ENCODE results near the gene SPDYE1. TPM values are rescaled to one million over a fixed set of nuclear protein-coding genes. Genes with fewer than 3 reads are reported as not detected.
"Not testable (repeated sequence)": the region's sequence is repeated elsewhere in the genome, so short reads cannot be mapped to it uniquely, and the experiment has no call there.

SPDYE1 gene
- under 1 TPM in 1 of 2 donors, not detected in 1; 0.17 TPM for total RNA-seq

GRCh38 chr7:43997532-43997931 lies at the start of gene SPDYE1:
Gene SPDYE1 (plus strand): TSS chr7:43997897. CDS start chr7:43999950, 2,053 bp downstream.
- DNase-seq (ENCODE audit: low spot score); H3K9me3 ChIP-seq; intact Hi-C loops (cut with DNase I); H3K36me3 ChIP-seq; H3K27me3 ChIP-seq (replicated peaks; ENCODE audit: insufficient read depth); H3K27ac ChIP-seq; H3K4me1 ChIP-seq (replicated peaks); H3K4me3 ChIP-seq: not testable (repeated sequence)
- WGBS = 94% methylated on average over 3 of the region's 3 CpGs

GRCh38 chr7:43952028-43952427 lies 45.7 kb upstream of the SPDYE1 start:
- Histone ChIP-seq H3K27ac (no peak overlapping the region), H3K9me3 (no peaks in the 10 kb centered on the region), H3K36me3 (no peaks in the 10 kb centered on the region), H3K27me3 (replicated peaks; ENCODE audit: insufficient read depth) (no peaks in the 10 kb centered on the region), H3K4me1 (replicated peaks) (no peaks in the 10 kb centered on the region), H3K4me3 (no peak overlapping the region)
- TF ChIP-seq CTCF (IDR thresholded peaks at IDR 0.05) (no peak), POLR2A (IDR thresholded peaks at IDR 0.05) (no peak), POLR2AphosphoS5 (IDR thresholded peaks at IDR 0.05) (no peak)
- DNase-seq (ENCODE audit: low spot score) = no peak
- 46% methylated on average over 3 of the region's 3 CpGs for WGBS
- intact Hi-C loops (cut with DNase I) = no loop called here

GRCh38 chr7:43953071-43953470 lies 44.6 kb upstream of the SPDYE1 start:
- no peaks in the 10 kb centered on the region for H3K27me3 ChIP-seq (replicated peaks; ENCODE audit: insufficient read depth)
- 98% methylated on average over 5 of the region's 5 CpGs for WGBS
- no peaks in the 10 kb centered on the region for H3K36me3 ChIP-seq
- TF ChIP-seq POLR2AphosphoS5 (IDR thresholded peaks at IDR 0.05) (no peak), POLR2A (IDR thresholded peaks at IDR 0.05) (no peak), CTCF (IDR thresholded peaks at IDR 0.05) (no peak)
- no peaks in the 10 kb centered on the region for H3K9me3 ChIP-seq
- intact Hi-C loops (cut with DNase I) = no loop called here
- H3K4me3 ChIP-seq = no peak overlapping the region
- no peak overlapping the region for H3K27ac ChIP-seq
- H3K4me1 ChIP-seq (replicated peaks) = no peaks in the 10 kb centered on the region
- no peak for DNase-seq (ENCODE audit: low spot score)

- Histone ChIP-seq H3K27ac (no peak overlapping the region), H3K4me3 (no peak overlapping the region), H3K27me3 (replicated peaks; ENCODE audit: insufficient read depth) (no peaks in the 10 kb centered on the region), H3K4me1 (replicated peaks) (no peaks in the 10 kb centered on the region), H3K36me3 (no peaks in the 10 kb centered on the region), H3K9me3 (no peaks in the 10 kb centered on the region)
- intact Hi-C loops (cut with DNase I) = no loop called here
- whole genome bisulfite sequencing = 56% methylated on average over 3 of the region's 3 CpGs
- TF ChIP-seq POLR2A (IDR thresholded peaks at IDR 0.05) (no peak), CTCF (IDR thresholded peaks at IDR 0.05) (peak in 2 of 4 experiments; percentile 27 to 35)
- DNase-seq (ENCODE audit: low spot score) = no peak
These were observed 43.0 kb upstream of the SPDYE1 start for GRCh38 chr7:43954524-43955228.

- TF ChIP-seq POLR2AphosphoS5 (IDR thresholded peaks at IDR 0.05) (no peak), CTCF (IDR thresholded peaks at IDR 0.05) (no peak), POLR2A (IDR thresholded peaks at IDR 0.05) (no peak)
- WGBS = 82% methylated on average over 3 of the region's 3 CpGs
- intact Hi-C loops (cut with DNase I) = no loop called here
- Histone ChIP-seq H3K9me3 (no peaks in the 10 kb centered on the region), H3K27me3 (replicated peaks; ENCODE audit: insufficient read depth) (no peaks in the 10 kb centered on the region), H3K27ac (no peak overlapping the region), H3K4me1 (replicated peaks) (no peaks in the 10 kb centered on the region), H3K36me3 (no peaks in the 10 kb centered on the region), H3K4me3 (no peak overlapping the region)
- DNase-seq (ENCODE audit: low spot score) = no peak
These were observed 41.7 kb upstream of the SPDYE1 start for GRCh38 chr7:43956027-43956426.

All from prostate gland (tissue), 2 donors.